ENCODE measurements around the gene ABLIM2.

The ABLIM2 gene

DNA sequence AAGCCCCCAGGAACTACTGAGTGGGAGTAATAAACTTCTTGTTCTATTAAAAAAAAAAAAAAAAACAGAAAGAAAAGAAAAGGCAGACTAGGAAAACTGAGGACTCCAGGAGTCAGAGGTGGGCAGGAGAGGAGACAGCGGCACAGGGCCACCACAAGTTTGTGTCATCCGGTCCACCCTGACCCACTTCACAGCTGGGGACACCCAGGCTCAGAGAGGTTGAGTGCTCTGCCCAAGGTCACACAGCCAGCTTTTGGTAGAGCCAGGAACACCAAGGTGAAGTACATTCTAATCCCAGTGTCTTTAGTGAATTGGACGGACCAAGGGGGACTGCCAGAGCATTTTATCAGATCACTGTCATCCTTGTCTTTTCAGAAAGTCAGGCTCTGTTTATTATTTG, 16.4 kb upstream of the ABLIM2 start:
- DNase-seq = no peak

DNA sequence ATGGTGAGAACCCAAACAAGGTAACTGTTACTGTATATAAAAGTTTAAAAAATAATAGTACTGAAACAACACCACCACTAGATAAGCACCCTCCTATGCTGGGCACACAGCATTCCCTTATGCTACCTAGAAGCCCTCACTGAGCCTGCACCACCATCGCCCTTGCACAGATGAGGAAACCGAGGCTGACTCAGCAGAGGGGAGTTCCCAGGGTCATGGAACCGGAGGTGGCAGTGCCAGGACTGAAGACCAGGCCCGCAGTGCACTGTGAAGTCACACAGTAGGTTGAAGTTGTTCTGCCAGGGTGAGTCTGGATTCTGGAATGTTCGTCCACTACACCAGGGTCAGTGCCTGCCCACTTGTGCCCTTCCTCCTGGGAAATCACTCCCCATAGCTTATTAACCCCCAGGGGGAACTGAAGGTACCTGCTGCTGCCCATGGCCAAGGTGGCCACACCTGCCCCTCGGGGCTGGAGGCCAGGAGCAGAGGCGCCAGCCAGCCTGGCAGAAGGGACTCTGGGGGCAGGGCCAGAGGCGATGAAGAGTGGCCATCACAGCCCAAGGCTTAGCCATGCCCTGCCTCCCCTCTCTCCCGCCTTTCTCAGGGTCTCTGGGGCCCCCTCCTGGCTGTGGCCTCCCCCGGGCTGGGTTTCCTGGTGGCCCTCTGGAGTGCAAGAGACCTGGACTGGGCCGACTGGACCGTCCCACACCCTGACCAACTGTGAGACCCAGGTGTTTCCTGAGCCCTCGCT, 15.1 kb upstream of the ABLIM2 start:
- no peak for DNase-seq

DNA sequence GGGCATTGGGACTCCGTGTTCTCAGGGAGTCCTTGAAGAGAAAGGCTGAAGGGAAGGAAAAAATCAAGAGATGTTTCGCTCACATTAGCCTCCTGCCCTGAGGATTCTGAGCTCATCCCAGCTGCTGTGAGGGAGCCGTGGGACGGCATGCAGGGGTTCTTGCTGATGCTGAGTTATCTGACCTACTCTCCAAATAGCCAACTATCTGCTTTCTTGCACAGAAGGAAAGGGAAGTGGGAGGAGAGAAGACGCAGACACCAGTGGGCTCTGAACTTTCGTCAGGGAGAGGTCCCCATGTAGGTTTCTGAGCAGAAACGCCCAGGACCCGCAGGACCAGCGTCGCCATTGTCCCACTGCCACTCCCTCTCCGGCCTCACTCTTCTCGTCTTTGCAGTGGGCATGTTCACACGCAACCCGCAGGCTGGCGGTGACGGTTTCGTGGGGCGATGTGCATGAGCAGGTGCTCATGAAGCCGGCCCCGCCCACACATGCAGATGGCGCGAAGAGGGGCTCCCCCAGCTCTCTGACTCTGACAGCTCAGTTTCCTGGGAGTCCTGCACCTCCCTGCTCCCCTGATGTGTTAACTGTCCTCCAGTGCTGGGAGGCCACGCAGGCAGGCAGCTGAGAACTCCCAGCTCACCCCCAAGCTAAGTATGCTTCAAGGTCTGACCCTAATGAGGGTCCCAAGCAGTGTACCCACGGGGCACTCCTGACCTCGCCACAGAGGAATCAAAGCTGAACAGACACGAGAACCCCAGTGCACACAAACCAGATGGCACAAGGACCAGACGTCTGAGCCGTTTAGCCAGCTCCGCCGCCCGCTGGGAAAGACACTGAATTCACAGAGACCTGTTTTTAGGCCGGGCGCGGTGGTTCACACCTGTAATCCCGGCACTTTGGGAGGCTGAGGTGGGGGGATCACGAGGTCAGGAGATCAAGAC, 13.6 kb upstream of the ABLIM2 start:
- no peak for DNase-seq

DNA sequence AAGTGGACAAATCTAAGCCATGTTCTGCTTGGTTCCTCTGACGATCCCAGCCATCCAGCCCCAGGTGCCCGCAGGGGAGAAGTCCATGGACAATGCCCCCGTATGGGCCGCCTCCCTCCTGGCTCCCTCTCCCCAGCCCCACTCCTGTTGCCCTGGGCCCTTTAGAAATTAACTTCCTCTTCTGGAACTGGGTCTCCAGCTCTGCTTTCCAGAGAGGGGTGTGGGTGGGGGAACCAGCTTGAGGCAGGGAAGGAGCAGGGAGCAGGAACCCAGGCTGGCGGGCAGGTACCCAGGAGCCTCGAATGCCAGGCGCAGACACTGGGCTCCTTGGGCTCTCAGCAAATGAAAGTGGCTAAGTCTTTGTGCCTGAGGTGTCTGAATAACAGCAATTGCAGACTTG, 12.7 kb upstream of the ABLIM2 start:
- no peak for DNase-seq

DNA sequence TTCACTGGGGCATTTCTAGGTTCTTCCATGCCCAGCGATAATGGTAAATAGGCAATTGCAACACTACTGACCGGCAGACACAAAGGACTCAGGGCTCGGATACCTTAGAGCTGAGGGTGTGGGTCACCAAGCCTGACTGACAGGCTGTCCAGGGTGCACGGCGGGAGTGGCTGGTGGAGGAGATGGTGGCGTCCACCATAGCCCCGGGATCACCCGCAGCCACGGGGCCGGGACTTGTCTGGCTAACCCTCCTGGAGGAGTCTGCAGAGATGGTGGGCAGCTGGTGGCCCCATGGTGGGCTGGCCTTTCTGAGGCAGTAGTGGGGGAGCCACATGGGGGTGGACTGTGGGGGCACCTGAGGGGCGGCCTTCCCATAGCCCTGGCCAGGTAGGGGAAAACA, 11.7 kb upstream of the ABLIM2 start:
- DNase-seq = no peak

DNA sequence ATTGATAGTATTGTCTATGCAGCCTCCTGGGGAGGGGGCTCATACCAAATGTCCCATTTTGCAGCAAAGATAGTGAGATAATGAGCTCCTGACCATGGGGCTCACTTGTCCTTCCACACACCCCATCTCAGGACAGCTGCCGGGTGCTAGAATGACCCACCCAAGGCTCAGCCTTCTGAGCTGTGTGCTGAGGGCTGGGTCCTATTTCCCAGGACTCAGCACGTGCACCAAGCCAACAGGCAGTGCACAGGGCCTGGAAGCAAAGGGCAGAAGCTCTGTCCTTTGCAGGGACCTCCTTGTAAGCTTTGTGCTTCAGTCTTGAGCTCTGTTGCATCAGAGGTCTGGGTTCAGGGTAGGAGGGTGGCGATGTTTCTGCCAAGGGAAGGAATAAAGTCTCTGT, 11.2 kb upstream of the ABLIM2 start:
- no peak for DNase-seq

DNA sequence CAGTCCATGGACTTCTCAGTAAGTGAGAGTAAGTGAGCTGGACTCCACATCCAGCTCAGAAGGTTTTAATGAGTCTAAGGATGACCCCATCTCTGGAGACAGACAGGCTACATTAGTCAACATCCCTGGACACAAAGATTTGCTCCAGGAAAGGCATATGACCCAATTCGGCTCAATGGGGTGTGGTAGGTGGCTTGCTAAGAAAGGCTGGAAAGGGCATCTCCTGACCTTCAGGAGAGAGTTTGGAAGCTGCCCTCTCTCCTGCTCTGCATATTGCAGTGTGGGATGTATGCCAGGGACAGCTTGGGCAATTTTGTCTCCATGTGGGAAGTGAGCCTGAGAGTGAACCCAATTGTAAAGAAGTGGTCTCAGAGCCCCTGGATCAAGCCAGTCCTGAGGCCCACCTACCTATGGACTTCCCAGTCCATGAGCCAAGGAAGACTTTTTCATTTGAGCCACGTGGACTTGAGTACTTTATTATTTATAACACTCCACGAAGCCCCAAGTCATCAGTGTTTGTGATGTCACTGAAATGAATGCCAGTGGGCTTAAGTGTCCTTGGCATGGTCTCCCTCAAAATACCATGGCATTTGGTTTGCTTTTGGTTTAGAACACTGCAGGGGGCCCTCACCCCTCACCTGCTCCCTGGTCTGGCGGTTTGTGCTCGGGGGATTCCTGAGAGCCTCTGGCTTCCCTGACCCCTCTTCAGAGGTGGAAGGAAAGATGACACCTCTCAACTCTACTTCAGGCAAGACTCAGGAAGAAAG, 10.4 kb upstream of the ABLIM2 start:
- DNase-seq = no peak

DNA sequence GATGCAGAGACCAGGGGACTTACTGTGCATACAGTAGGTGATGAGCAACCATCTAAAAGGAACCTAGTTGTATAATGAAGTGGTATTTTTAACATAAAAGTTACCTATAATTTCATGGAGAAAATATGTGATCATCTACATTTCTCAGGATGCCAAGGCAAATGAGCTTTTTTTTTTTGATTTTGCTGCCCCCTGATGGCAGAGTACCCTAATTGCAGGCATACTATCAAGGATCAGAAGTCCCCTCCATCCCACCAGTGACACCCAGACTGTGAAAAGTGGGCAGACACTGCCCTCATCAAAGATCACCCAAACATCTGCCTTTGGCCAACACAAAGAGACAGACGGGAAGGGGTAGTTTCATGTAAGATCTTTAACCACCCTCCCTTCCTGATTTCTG, 9.6 kb upstream of the ABLIM2 start:
- DNase-seq = no peak

DNA sequence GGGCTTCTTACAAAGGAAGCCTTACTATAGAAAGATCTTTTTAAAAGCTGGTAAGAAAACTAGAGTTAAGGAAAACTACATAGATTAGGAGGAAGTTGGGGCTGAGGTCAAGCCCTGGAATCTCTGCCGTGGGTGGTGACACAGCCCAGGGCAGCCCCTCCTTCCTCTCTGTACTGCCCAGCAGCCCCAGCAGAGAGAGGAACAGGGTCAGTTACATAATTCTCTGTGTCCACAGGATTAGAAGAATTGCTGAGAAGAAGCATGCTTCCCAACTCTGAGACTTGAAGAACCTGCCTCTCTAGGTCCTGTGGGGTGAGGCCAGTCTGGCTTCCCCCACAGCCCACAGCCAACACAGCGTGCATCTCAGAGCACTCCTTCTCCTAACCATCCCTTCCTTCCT, 9.2 kb upstream of the ABLIM2 start:
- DNase-seq = no peak

DNA sequence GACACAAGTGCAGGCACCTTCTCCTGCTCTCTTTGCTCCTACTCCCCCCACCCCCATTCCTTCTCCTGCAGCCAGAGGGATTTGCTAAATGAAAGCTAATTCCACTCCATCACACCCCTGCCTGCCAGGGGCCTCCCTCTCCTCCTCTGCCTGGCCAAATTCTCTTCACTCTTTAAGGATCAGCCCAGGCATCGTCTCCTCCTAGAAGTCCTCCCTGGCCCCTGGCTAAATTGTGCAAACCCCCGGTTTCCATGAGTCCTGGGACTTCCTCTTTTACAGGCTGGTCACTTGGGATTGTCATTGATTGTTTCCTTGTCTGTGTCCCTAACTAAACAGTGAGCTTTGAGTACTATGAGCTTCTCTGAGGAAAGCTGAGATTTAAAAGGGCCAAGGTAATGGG, 8.7 kb upstream of the ABLIM2 start:
- no peak for DNase-seq

DNA sequence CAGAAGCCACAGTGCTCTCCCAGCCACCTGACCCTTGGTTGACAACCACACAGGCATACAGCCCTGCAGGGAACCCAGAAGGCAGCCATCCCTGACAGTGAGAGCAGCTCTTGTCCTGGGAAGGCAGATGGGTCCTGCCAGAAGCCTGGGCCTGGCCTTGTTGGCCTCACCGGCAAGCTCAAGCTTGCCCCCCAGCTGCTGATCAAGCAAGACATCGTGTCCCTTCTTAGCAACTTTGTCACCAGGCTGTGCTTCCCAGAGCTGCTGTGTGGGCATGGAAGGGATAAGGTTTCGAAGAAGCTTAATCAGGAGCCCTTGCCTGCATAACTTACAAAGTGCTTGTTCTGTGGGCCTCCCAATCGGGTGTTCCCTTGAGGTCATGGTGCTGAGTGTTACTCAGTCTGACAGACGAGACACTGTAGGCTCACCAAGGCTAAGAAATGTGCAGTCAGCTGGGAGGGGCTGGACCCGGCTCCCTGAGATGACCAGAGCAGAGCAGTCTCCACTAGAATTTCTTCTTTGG, 6.8 kb upstream of the ABLIM2 start:
- DNase-seq = no peak

DNA sequence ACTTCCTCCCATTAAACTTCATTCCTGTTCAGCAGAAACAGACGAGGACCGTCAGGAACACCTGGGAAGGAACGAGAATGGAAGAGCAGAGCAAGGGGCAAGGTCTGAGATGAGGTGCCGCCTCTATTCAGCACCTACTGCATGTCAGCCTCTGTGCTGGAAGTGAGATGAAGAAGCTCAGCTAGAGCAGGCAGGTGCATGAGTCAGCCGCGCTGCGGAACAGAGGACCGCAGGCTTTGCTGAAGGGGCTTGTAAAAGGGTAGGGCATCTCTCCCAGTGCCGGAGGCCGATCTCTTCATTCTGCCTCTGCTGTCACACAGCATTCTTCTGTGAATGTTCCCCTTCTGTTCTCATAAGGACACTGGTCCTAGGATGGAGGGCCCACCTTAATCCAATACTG, 6.1 kb upstream of the ABLIM2 start:
- no peak for DNase-seq

DNA sequence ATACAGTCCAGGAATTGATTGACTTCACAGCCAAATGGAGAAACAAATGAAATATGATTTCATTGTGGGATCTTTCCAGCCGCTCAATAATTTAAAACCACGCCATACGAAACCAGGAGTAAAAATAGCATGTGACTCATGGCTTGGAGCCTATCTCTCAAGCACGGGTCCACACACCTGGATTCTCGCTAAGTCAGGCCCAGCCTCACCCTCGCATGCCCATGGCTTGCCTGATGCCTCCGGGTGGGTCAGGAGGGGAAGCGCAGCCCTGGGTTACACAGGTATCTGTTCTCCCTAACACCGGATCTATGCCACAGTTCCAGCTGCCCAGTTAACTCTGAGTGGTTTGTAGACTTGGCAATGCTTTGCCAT, 5.6 kb upstream of the ABLIM2 start:
- DNase-seq = no peak

DNA sequence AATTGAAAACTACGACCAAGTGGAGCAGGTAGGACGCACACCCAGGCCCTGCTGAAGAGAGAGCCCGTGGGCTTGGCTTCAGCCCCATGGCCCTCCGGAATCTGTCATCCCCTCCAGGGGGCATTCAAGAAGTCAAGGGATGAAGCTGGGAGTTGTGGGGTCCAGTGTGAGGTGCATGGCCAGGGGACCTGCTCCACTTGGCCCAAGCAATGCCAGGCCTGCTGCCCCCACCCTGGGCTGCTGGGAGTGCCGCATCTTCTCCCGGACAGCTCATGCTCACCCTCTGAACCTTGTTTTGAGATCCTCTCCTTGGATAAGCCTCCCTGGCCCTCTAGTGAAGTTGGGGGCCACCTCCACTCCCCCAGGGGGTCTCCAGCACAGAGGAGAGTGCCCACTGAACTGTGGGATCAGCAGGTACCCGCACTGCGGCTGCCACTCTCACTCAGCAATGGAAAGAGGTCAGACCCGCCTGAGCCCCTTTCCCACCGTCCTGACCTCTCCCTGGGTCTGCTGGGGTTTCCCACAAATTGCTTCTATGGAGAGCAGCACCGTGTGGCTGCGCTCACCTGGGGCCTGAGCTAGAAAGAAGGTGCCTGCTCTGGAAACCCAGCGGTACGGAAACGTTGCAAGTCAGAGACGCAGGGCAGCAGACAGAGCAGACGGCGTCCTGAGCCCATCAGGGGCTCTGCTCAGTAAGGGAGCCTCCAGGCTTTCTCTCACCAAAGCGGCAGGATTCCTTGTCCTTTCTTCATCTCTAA, 5.0 kb upstream of the ABLIM2 start:
- DNase-seq = no peak

DNA sequence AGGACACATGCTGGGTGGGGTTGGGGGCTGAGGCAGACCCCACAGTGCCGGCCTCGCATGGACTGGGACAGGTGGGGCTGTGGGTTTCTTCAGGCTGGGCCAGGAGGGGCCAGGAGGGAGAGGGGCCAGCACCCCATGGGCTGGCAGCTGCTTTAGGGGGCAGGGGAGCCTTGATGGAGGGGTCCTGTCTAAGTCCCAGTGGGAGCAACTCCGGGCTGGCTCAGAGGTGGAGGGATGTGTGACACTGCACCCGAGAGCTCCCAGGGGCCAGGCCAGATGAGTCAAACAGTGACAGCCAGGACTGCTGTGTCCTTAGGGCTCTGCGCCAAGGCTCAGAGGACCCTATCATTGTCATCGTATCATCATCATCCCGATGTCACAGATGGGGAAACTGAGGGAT, 4.4 kb upstream of the ABLIM2 start:
- DNase-seq = no peak

DNA sequence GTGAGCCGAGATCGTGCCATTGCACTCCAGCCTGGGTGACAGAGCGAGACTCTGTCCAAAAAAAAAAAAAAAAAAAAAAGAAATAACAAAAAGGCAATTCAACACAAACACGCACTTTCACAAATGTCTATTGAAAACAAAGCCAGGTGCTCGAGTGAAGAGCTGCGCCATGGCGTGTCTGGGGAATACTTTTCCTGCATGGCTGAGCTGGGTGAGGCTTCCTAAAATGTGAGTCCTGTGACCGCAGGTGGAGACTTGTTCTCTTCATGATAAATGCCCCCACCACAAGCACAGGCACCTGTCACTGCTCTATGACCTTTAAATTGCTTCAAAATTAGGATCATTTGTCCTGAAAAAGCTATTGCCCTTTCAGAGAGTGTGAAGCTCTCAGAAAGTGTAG, 4.0 kb upstream of the ABLIM2 start:
- DNase-seq = no peak

DNA sequence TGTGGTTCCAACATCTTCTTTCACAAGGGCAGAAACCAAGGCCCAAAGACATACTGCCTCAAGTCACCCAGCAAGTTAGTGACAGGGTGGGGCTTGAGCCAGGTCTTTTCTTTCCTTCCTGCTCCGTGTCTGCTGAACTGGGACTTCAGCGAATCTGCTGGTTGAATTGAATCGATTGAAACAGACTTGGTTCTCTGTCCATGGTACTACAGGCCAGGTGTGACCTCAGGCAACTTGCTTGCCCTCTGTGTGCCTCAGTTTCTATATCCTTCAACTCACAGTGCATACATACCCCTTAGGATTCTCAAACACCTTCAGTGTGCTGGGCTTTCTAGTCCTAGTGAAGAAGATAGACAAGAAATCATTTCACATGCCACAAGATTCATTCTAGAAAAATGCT, 2.0 kb upstream of the ABLIM2 start:
- DNase-seq = no peak

DNA sequence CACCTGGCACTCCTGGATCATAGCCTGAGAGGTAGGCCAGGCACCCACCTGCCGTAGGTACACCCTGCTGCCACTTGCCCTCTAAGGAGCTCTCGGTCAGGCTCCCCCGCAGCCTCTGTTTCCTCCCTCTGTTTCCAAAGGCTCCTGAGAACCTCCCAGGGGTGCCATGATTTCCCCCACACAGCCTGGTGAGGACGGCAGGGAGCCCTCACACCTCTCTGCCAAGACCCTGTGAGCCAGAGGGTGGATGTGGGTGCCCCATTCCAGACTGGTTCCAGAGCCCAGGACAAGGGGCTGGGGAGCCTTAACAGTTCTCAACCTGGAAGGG, 1.6 kb upstream of the ABLIM2 start:
- no peak for DNase-seq

DNA sequence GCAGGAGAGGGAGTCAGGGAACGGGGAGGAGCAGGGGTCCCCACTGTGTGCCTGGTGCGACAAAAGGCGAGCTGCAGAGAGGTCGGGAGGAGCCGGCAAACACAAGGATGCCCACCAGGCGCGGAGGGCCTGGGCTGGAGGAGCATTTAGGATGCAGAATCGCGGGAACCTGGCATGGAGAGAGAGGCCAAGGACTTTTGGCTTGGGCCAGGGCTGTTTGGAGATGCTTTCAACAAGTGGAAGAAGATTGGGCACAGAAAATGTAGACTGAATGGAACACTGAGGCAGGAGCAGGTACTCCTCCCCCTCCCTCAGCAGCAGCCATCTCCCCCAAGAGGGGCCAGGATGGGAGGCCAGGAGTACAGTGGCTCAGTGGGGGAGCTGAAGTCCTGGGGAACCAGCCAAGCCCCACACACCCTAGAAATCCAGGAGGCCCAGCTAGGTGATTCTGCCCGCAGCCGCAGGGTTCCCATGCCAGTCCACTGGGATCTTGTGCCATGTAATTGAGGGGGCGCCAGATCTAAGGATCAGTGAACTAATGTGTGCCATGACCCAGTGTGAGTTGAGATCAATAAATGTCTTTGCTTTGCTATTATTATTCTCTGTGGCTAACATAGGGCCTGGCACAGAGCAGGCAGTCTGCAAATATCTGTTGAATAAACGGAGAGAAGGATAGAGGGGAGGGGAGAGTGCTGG, 1.1 kb upstream of the ABLIM2 start:
- no peak for DNase-seq

DNA sequence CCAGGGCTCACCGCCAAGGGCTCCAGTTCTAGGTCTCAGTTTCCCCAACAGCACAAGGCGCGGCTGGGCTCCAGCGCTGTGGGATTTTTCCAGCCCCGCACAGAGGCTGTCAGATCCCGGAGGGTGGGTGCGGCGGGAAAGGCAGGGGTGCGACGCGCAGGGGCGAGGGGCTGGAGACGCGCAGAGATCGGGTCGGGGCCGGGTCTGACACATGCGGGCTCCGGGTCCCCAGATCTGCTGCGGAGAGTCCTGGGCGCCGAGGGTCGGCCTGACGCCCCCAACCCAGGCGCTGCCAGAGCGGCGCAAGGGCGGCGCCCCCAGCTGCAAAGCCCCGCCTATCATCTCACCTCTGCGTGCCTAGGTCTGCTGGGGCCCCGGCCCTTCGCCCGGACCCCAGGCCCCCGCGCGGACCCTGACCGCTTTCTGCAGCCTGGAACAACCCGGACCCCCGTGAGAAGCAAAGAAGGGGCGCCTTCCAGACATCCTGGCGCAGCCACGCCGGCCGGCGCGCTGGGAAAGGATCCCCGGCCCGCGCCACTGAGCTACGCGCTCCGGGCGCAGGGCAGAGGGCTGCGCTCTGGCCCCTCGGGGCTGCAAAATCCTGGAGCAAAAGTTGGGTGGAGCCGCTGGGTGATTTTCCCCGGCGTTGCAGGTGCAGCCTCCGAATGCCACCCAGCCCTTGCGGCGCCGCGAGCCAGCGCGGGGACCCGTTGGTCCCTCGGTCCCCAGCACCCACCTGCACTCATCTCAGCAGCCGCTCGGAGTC, 486 bp downstream of the ABLIM2 start:
- DNase-seq = no peak

DNA sequence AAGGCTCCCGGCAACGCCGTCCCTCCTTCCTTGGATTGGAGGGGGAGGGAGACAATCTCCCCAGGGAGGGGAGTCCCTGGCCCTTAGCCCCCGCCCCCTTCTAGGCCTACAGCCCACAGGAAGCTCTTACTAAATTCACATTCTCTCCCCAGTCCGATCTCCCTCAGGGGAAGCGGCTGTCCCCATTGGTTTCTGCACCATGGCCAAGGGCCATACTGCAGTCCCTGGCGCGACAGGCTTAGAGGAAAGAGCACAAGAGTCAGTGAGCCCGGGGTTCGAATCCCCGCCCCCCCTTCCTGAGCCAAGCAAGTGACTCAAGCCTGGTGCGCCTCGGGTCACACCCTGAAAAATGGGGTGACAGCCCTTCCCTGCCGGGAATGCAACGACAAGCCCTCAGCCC, 1.1 kb downstream of the ABLIM2 start:
- no peak for DNase-seq
